Measurements from ENCODE around the gene PCBP4.

- TF ChIP-seq POLR2AphosphoS5 (IDR thresholded peaks at IDR 0.05) (no peak), CTCF (IDR thresholded peaks at IDR 0.05 in 8 of 11, conservative IDR thresholded peaks at IDR 0.05 in 3 of 11) (no peak), POLR2A (IDR thresholded peaks at IDR 0.05) (no peak)
These were observed 13.8 kb downstream of the PCBP4 start for GRCh38 chr3:51953445-51953844.
